NCI-H526 treated with DMSO at 0.1 percent for 48 hours (cell line): Measurements from ENCODE around the gene GH2.
"Not testable (repeated sequence)": the region's sequence is repeated elsewhere in the genome, so short reads cannot be mapped to it uniquely, and the experiment has no call there.

Source experiments
- DNase-seq: peaks from one replicate; lab custom pipeline; 2025; lab: John Stamatoyannopoulos, UW

Gene GH2

GRCh38 chr17:63911041-63911635, 29.4 kb upstream of the GH2 start, which contains the start of gene CSHL1:
Gene CSHL1, minus strand, starts transcription at chr17:63911258. Its CDS starts 62 bp downstream, at chr17:63911196.
- DNase-seq, result no peak

GRCh38 chr17:63910096-63910495, 28.4 kb upstream of the GH2 start:
- DNase-seq, result no peak

GRCh38 chr17:63909586-63909985, 27.8 kb upstream of the GH2 start:
- DNase-seq, result not testable (repeated sequence)

GRCh38 chr17:63907161-63907778, 25.5 kb upstream of the GH2 start:
- not testable (repeated sequence) for DNase-seq

GRCh38 chr17:63904796-63905195, 23.1 kb upstream of the GH2 start:
- not testable (repeated sequence) for DNase-seq

- not testable (repeated sequence) for DNase-seq
These were observed 22.1 kb upstream of the GH2 start for GRCh38 chr17:63903787-63904201.

- DNase-seq, result not testable (repeated sequence)
These were observed 20.2 kb upstream of the GH2 start for GRCh38 chr17:63901971-63902370.

GRCh38 chr17:63898899-63899798, 17.4 kb upstream of the GH2 start:
- DNase-seq, result not testable (repeated sequence)

- DNase-seq, result not testable (repeated sequence)
These were observed 15.0 kb upstream of the GH2 start, which contains the start of gene CSH1 for GRCh38 chr17:63896524-63897354. Gene CSH1, minus strand, starts transcription at chr17:63896574. Its CDS starts 63 bp downstream, at chr17:63896511.

GRCh38 chr17:63894821-63895220, 13.1 kb upstream of the GH2 start:
- DNase-seq, result not testable (repeated sequence)

GRCh38 chr17:63894021-63894420, 12.3 kb upstream of the GH2 start:
- DNase-seq, result not testable (repeated sequence)

GRCh38 chr17:63892316-63893037, 10.7 kb upstream of the GH2 start:
- DNase-seq, result not testable (repeated sequence)

GRCh38 chr17:63889026-63889848, 7.5 kb upstream of the GH2 start:
- DNase-seq, result not testable (repeated sequence)

GRCh38 chr17:63885119-63885518, 3.4 kb upstream of the GH2 start:
- DNase-seq, result not testable (repeated sequence)

GRCh38 chr17:63882626-63883126, 932 bp upstream of the GH2 start:
- not testable (repeated sequence) for DNase-seq

GRCh38 chr17:63881337-63881736, 407 bp downstream of the GH2 start:
- DNase-seq, result not testable (repeated sequence)

- no peak for DNase-seq
These were observed 1.0 kb downstream of the GH2 start for GRCh38 chr17:63880706-63881105.

GRCh38 chr17:63878413-63878812, 3.3 kb downstream of the GH2 start:
- DNase-seq, result not testable (repeated sequence)

- not testable (repeated sequence) for DNase-seq
These were observed 7.1 kb downstream of the GH2 start for GRCh38 chr17:63874693-63875092.
